B cell (primary cell): ENCODE results near the gene TXNDC5.

Experiments
- CTCF ChIP-seq: fragments of 200-600 bp; IDR thresholded peaks from one replicate; pipeline ENCODE4 v1.8.0; 2022; ENCODE audit warnings: antibody characterized with exemption, mild to moderate bottlenecking
- EZH2 ChIP-seq: IDR thresholded peaks from 2 replicates; pipeline ENCODE4 v1.6.1; 2012; ENCODE audit warnings: borderline replicate concordance, low read depth, mild to moderate bottlenecking, moderate library complexity, low read length; ENCODE audit not compliant: insufficient read depth, poor library complexity, severe bottlenecking

GRCh38 chr6:7851780-7852179, 58.8 kb downstream of the TXNDC5 start:
- TF ChIP-seq CTCF (no peak), EZH2 (no peak)
